Fibroblast of lung (primary cell): ENCODE results near the gene DYNLT4. TPM values are rescaled to one million over a fixed set of nuclear protein-coding genes. Genes with fewer than 3 reads are reported as not detected.
A peak's percentile ranks its signal among the peaks of the same experiment; 100 is the strongest.

ENCODE experiments used
- DNase-seq, 2 donors: peaks; one replicate each; pipeline versions ENCODE4 v3.0.0 to v3.0.0-alpha.2; 2010; ENCODE audit warnings: low read depth in 2 of 2
- H2AFZ ChIP-seq: 2 replicates; pipeline ENCODE4 v1.5.1; 2012; ENCODE audit warnings: low read length, control low read depth, inconsistent platforms
- H3K27ac ChIP-seq: 2 replicates; pipeline ENCODE4 v1.5.1; 2011; ENCODE audit warnings: low read length, control low read depth; ENCODE audit not compliant: insufficient read depth
- H3K27me3 ChIP-seq: 2 replicates; pipeline ENCODE4 v1.5.1; 2011; ENCODE audit warnings: mild to moderate bottlenecking, low read length; ENCODE audit not compliant: control insufficient read depth, insufficient read depth
- H3K36me3 ChIP-seq: 2 replicates; pipeline ENCODE4 v1.5.1; 2011; ENCODE audit warnings: low read length; ENCODE audit not compliant: control insufficient read depth, insufficient read depth
- H3K4me1 ChIP-seq: 2 replicates; pipeline ENCODE4 v1.5.1; 2011; ENCODE audit warnings: low read length; ENCODE audit not compliant: control insufficient read depth, insufficient read depth; ENCODE audit errors: extremely low read depth
- H3K4me2 ChIP-seq: 2 replicates; pipeline ENCODE4 v1.5.1; 2011; ENCODE audit warnings: low read length, control low read depth; ENCODE audit not compliant: insufficient read depth; ENCODE audit errors: extremely low read depth
- H3K4me3 ChIP-seq, 4 experiments: fragments of 200-600 bp in 1 of 4; sonication (generic) in 1 of 4; replicated peaks in 1 of 4; 2 replicates each; pipeline ENCODE4 v1.5.1; 2011 to 2016; ENCODE audit warnings: low read length in 4 of 4, low read depth in 3 of 4, mild to moderate bottlenecking in 3 of 4, control low read depth in 2 of 4, inconsistent platforms in 1 of 4, mixed read lengths in 1 of 4; ENCODE audit not compliant: insufficient read depth in 1 of 4; ENCODE audit errors: control extremely low read depth in 1 of 4
- H3K79me2 ChIP-seq: 2 replicates; pipeline ENCODE4 v1.5.1; 2012; ENCODE audit warnings: mild to moderate bottlenecking, low read length, inconsistent platforms; ENCODE audit not compliant: control insufficient read depth, insufficient read depth
- H3K9ac ChIP-seq: 2 replicates; pipeline ENCODE4 v1.5.1; 2011; ENCODE audit warnings: mild to moderate bottlenecking, low read length, control low read depth; ENCODE audit not compliant: insufficient read depth
- H3K9me3 ChIP-seq: 2 replicates; pipeline ENCODE4 v1.5.1; 2012; ENCODE audit warnings: low read depth, low read length; ENCODE audit not compliant: control insufficient read depth, insufficient read depth
- H4K20me1 ChIP-seq: 2 replicates; pipeline ENCODE4 v1.5.1; 2011; ENCODE audit warnings: low read length; ENCODE audit not compliant: control insufficient read depth, insufficient read depth; ENCODE audit errors: extremely low read depth
- CTCF ChIP-seq, 2 donors: IDR thresholded peaks in 1 of 2; conservative IDR thresholded peaks in 1 of 2; 1 replicate in 1 of 2; 2 replicates in 1 of 2; pipeline ENCODE4 v1.5.1; 2011 to 2012; ENCODE audit warnings: low read length in 2 of 2, control low read depth in 1 of 2, inconsistent platforms in 1 of 2, low read depth in 1 of 2, mild to moderate bottlenecking in 1 of 2
- EZH2 ChIP-seq: IDR thresholded peaks from 2 replicates; pipeline ENCODE4 v1.5.1; 2012; ENCODE audit warnings: low read length, control low read depth, mild to moderate bottlenecking; ENCODE audit errors: missing control alignments
- polyA plus RNA-seq, 2 donors: library from polyadenylated mRNA; depleted of rRNA in 1 of 2; stranded (reverse) in 1 of 2; unstranded in 1 of 2; fragments of >200 nt; gene quantifications; 2 replicates each; pipeline ENCODE4 v1.2.1, GENCODE V29; 2011 to 2012; ENCODE audit warnings: missing spikeins in 1 of 2
- total RNA-seq: library from RNA; depleted of rRNA; stranded (reverse); fragments of >200 nt; gene quantifications from 2 replicates; pipeline ENCODE4 v1.2.1, GENCODE V29; 2014

Gene DYNLT4
- total and polyA plus RNA-seq, 2 donors (not counting 1 experiment from before 2014, with no cell fraction given) = 0.66 TPM; not detected in 1

- Histone ChIP-seq H3K27ac (no peak overlapping the region), H4K20me1 (no peaks in the 10 kb centered on the region), H3K9me3 (no peaks in the 10 kb centered on the region), H2AFZ (no peak overlapping the region), H3K4me1 (peaks cover 8% of the 10 kb centered on the region), H3K4me2 (peak overlapping the region; percentile 25), H3K79me2 (no peaks in the 10 kb centered on the region), H3K4me3 (no peak overlapping the region), H3K27me3 (no peaks in the 10 kb centered on the region), H3K9ac (no peak overlapping the region), H3K36me3 (no peaks in the 10 kb centered on the region)
- no peak for DNase-seq
- TF ChIP-seq CTCF (conservative IDR thresholded peaks at IDR 0.05 in 1 of 2, IDR thresholded peaks at IDR 0.05 in 1 of 2; ENCODE audit: low read depth in 1 of 2, low read length in 2 of 2) (no peak), EZH2 (no peak)
These were observed 20.2 kb downstream of the DYNLT4 start for GRCh38 chr1:44786841-44787426.

GRCh38 chr1:44786138-44786840 is 20.9 kb downstream of the DYNLT4 start:
- TF ChIP-seq CTCF (conservative IDR thresholded peaks at IDR 0.05 in 1 of 2, IDR thresholded peaks at IDR 0.05 in 1 of 2; ENCODE audit: low read depth in 1 of 2, low read length in 2 of 2) = peak; percentile 96 to 99
- TF ChIP-seq EZH2 = no peak
- Histone ChIP-seq H3K4me2 (peak overlapping the region; percentile 89), H3K79me2 (no peaks in the 10 kb centered on the region), H3K9me3 (no peaks in the 10 kb centered on the region), H3K4me3 (peak overlapping the region in 3 of 4 experiments; percentile 26 to 50 (median 43)), H3K27me3 (no peaks in the 10 kb centered on the region), H4K20me1 (no peaks in the 10 kb centered on the region), H2AFZ (peak overlapping the region; percentile 43), H3K9ac (peak overlapping the region; percentile 40), H3K4me1 (peaks cover 8% of the 10 kb centered on the region), H3K27ac (no peak overlapping the region), H3K36me3 (peaks cover 1% of the 10 kb centered on the region)
- DNase-seq = peak; percentile 50 to 68

GRCh38 chr1:44785501-44786137 is 21.5 kb downstream of the DYNLT4 start:
- DNase-seq = no peak
- H3K36me3 ChIP-seq = peaks cover 4% of the 10 kb centered on the region
- TF ChIP-seq EZH2 (no peak), CTCF (conservative IDR thresholded peaks at IDR 0.05 in 1 of 2, IDR thresholded peaks at IDR 0.05 in 1 of 2; ENCODE audit: low read depth in 1 of 2, low read length in 2 of 2) (no peak)
- no peak overlapping the region for H2AFZ ChIP-seq
- peaks cover 8% of the 10 kb centered on the region for H3K4me1 ChIP-seq
- H4K20me1 ChIP-seq = no peaks in the 10 kb centered on the region
- H3K27me3 ChIP-seq = no peaks in the 10 kb centered on the region
- peak overlapping the region in 2 of 4 experiments; percentile 43 to 50 for H3K4me3 ChIP-seq
- H3K79me2 ChIP-seq = no peaks in the 10 kb centered on the region
- H3K27ac ChIP-seq = no peak overlapping the region
- H3K9me3 ChIP-seq = no peaks in the 10 kb centered on the region
- H3K9ac ChIP-seq = no peak overlapping the region
- H3K4me2 ChIP-seq = peak overlapping the region; percentile 89
